PC-9 (cell line): ENCODE measurements around the gene SLC35A5. TPM values are rescaled to one million over a fixed set of nuclear protein-coding genes. Genes with fewer than 3 reads are reported as not detected.

Source experiments
- BruUV-seq: library from RNA; stranded (reverse); fragments of 400-500 nt; replicated peaks from 2 replicates; lab custom pipeline; 2021; lab: Mats Ljungman, UMichigan
- CTCF ChIA-PET: fragments of 300-600 bp; sonication (Branson Sonifier 250); formaldehyde crosslinking; loops from one replicate; lab custom pipeline; 2022; ENCODE audit warnings: antibody characterized with exemption; lab: Charles Lee
- POLR2A ChIA-PET: fragments of 300-600 bp; sonication (Branson Sonifier 250); formaldehyde crosslinking; loops from one replicate; lab custom pipeline; 2022; ENCODE audit warnings: antibody characterized with exemption; ENCODE audit not compliant: unreplicated experiment; lab: Charles Lee
- DNase-seq, 2 experiments: peaks; one replicate each; pipeline versions ENCODE4 v3.0.0 to v3.0.0-alpha.2; 2015 to 2022; ENCODE audit warnings: mixed read lengths in 1 of 2
- H2AFZ ChIP-seq: fragments of 200-600 bp; sonication (generic); 2 replicates; pipeline ENCODE4 v1.8.1; 2017; ENCODE audit warnings: antibody characterized with exemption
- H3F3A ChIP-seq: fragments of 200-600 bp; sonication (generic); 2 replicates; pipeline ENCODE4 v1.8.1; 2017; ENCODE audit warnings: antibody characterized with exemption, mild to moderate bottlenecking, low read depth; ENCODE audit not compliant: insufficient read depth
- H3K27ac ChIP-seq: fragments of 200-600 bp; sonication (generic); 2 replicates; pipeline ENCODE4 v1.6.1; 2016; ENCODE audit warnings: mixed run types
- H3K27me3 ChIP-seq: fragments of 200-600 bp; sonication (generic); 2 replicates; pipeline ENCODE4 v1.6.1; 2016; ENCODE audit warnings: low read depth, mixed run types; ENCODE audit not compliant: insufficient read depth
- H3K36me3 ChIP-seq: fragments of 200-600 bp; sonication (generic); 2 replicates; pipeline ENCODE4 v1.6.1; 2016; ENCODE audit warnings: low read depth, mixed run types
- H3K4me1 ChIP-seq: fragments of 200-600 bp; sonication (generic); replicated peaks from 2 replicates; pipeline ENCODE4 v1.6.1; 2016; ENCODE audit warnings: mixed run types; ENCODE audit not compliant: insufficient read depth
- H3K4me2 ChIP-seq: fragments of 200-600 bp; sonication (generic); 2 replicates; pipeline ENCODE4 v1.6.1; 2017; ENCODE audit warnings: mixed run types
- H3K4me3 ChIP-seq: fragments of 200-600 bp; sonication (generic); 2 replicates; pipeline ENCODE4 v1.6.1; 2016; ENCODE audit warnings: mixed run types
- H3K79me2 ChIP-seq: fragments of 200-600 bp; sonication (generic); 2 replicates; pipeline ENCODE4 v1.6.1; 2017; ENCODE audit warnings: low read depth, mixed run types
- H3K9me2 ChIP-seq: fragments of 200-600 bp; sonication (generic); 2 replicates; pipeline ENCODE4 v1.8.1; 2017; ENCODE audit warnings: mild to moderate bottlenecking; ENCODE audit not compliant: insufficient read depth
- H3K9me3 ChIP-seq: fragments of 200-600 bp; sonication (generic); 2 replicates; pipeline ENCODE4 v1.8.1; 2016; ENCODE audit warnings: low read depth; ENCODE audit not compliant: insufficient read depth
- H4K20me1 ChIP-seq: fragments of 200-600 bp; sonication (generic); 2 replicates; pipeline ENCODE4 v1.8.1; 2017; ENCODE audit not compliant: insufficient read depth
- EZH2 ChIP-seq: fragments of 200-600 bp; sonication (generic); IDR thresholded peaks from 2 replicates; pipeline ENCODE4 v1.8.0; 2017; ENCODE audit warnings: antibody characterized with exemption, low read depth
- intact Hi-C: fragments of 100-400 bp; cut with micrococcal nuclease; formaldehyde crosslinking; loops from one replicate; pipeline ENCODE4 v1.10.0; 2022; ENCODE audit not compliant: unreplicated experiment
- total RNA-seq: library from RNA; stranded (reverse); gene quantifications from 2 replicates; pipeline ENCODE4 v1.2.3, GENCODE V29; 2021
- TF ChIP-seq, protein P1 (sequence below): fragments of 200-600 bp; sonication (generic); conservative IDR thresholded peaks from 2 replicates; pipeline ENCODE4 v1.6.1; 2017; ENCODE audit warnings: mixed run types, antibody characterized with exemption, mild to moderate bottlenecking, moderate library complexity

Gene SLC35A5
- total RNA-seq, 1 experiment from 2014 or later, result 35.7 TPM

DNA sequence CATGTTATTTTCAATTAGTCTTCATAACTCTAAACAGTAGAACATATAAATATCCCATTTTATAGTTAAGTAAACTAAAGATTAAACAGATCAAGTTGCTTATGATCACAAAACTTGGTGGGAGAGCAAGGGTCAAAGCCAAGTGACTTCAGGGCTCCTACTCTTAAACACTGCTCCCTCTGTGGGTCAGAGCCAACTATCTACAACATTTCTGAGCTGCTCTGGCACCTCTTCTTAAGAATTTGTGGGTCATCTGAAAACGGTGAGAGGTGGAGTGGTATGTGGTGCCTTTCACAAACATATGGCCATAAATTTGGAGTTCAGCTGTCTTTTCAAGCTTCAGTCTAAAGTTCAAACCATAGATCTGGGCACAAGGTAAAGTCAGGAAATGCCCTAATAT lies 11.0 kb upstream of the SLC35A5 start:
- H4K20me1 ChIP-seq, result peaks cover 6% of the 10 kb centered on the region; the same call in 1 of the 2 replicates
- H3F3A ChIP-seq, result no peaks in the 10 kb centered on the region; the same call in 1 of the 2 replicates
- CTCF ChIA-PET, result interaction anchor here (0.6 kb wide), 1 partner anchor 230 kb away, joined by 3 read pairs; no protein-coding TSS in a partner anchor
- DNase-seq, result no peak
- H3K4me2 ChIP-seq, result no peak overlapping the region
- peaks cover 33% of the 10 kb centered on the region for H3K79me2 ChIP-seq
- H3K27ac ChIP-seq, result no peak overlapping the region
- H3K9me2 ChIP-seq, result no peaks in the 10 kb centered on the region
- peaks cover 15% of the 10 kb centered on the region; the same call in 1 of the 2 replicates for H3K36me3 ChIP-seq
- intact Hi-C loops, result no loop called here
- TF ChIP-seq, protein P1, sequence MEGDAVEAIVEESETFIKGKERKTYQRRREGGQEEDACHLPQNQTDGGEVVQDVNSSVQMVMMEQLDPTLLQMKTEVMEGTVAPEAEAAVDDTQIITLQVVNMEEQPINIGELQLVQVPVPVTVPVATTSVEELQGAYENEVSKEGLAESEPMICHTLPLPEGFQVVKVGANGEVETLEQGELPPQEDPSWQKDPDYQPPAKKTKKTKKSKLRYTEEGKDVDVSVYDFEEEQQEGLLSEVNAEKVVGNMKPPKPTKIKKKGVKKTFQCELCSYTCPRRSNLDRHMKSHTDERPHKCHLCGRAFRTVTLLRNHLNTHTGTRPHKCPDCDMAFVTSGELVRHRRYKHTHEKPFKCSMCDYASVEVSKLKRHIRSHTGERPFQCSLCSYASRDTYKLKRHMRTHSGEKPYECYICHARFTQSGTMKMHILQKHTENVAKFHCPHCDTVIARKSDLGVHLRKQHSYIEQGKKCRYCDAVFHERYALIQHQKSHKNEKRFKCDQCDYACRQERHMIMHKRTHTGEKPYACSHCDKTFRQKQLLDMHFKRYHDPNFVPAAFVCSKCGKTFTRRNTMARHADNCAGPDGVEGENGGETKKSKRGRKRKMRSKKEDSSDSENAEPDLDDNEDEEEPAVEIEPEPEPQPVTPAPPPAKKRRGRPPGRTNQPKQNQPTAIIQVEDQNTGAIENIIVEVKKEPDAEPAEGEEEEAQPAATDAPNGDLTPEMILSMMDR, result no peak
- no peak for TF ChIP-seq EZH2
- no peaks in the 10 kb centered on the region for H3K4me1 ChIP-seq
- no TSS peak for BruUV-seq
- no peaks in the 10 kb centered on the region for H3K27me3 ChIP-seq
- no peak overlapping the region for H2AFZ ChIP-seq
- H3K4me3 ChIP-seq, result no peak overlapping the region
- POLR2A ChIA-PET, result no interaction called here
- H3K9me3 ChIP-seq, result no peaks in the 10 kb centered on the region

DNA sequence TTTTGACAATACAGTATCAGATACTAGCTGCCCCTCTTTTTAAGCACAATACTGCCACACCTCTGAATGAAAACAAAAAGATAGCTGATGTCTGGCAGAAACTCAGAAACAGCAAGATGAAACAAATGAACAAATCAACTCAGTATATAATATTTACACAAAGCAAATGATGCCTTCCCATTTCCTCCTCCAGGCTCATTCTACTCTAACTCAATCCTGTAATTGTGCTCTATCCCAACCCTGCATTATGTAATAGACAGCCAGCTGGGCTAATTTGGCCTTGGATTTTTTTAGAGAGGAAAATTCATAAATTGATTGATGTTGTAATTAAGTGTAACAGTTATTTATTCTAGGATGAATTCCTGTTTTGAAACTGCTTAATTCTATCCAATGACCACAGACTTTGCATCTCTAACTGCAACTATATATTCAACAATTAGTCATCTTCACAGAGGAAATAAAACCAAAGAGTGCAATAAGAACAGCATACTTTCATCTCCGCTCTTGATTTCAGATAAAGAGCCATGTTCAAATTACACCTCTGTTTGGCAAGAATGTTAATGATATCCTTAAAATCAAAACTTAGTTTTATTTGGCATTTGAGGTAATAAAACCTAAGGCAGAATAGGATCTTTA lies 6.2 kb upstream of the SLC35A5 start:
- no peak overlapping the region for H3K27ac ChIP-seq
- H3K9me3 ChIP-seq, result no peaks in the 10 kb centered on the region
- no peaks in the 10 kb centered on the region for H3K36me3 ChIP-seq
- no TSS peak for BruUV-seq
- H3K9me2 ChIP-seq, result no peaks in the 10 kb centered on the region
- H3K27me3 ChIP-seq, result no peaks in the 10 kb centered on the region
- ChIA-PET CTCF (no interaction called here), POLR2A (no interaction called here)
- H3K79me2 ChIP-seq, result peaks cover 74% of the 10 kb centered on the region
- H3F3A ChIP-seq, result no peaks in the 10 kb centered on the region; the same call in 1 of the 2 replicates
- H3K4me1 ChIP-seq, result peaks cover 18% of the 10 kb centered on the region
- peaks cover 14% of the 10 kb centered on the region; the same call in 1 of the 2 replicates for H4K20me1 ChIP-seq
- H3K4me2 ChIP-seq, result no peak overlapping the region
- intact Hi-C loops, result no loop called here
- H2AFZ ChIP-seq, result no peak overlapping the region
- TF ChIP-seq EZH2, result no peak
- TF ChIP-seq, protein P1, result no peak
- no peak for DNase-seq
- H3K4me3 ChIP-seq, result no peak overlapping the region

DNA sequence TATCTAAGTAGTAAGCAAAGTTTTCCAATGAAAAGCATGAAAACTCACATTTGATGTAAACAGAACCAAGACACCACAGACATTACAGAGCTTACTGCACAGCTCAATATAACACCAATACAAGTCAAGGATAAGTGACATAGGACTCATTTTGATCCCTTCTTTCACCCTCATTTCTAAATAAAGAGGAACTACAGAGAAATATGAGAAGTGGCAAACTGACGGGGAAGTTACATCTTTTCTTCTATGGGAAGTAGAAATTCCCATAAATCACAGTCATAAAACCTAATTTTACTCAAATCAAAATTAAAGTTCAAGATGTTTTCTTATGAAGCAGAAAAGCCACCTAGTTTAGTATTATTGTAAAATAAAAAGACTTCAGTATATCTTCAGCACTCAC lies 3.9 kb upstream of the SLC35A5 start:
- intact Hi-C loops, result no loop called here
- H3K9me3 ChIP-seq, result no peaks in the 10 kb centered on the region
- H3K27ac ChIP-seq, result no peak overlapping the region
- no TSS peak for BruUV-seq
- H3K79me2 ChIP-seq, result peaks cover 75% of the 10 kb centered on the region
- peaks cover 18% of the 10 kb centered on the region for H3K4me1 ChIP-seq
- DNase-seq, result no peak
- H3F3A ChIP-seq, result peaks cover 18% of the 10 kb centered on the region
- H4K20me1 ChIP-seq, result peaks cover 14% of the 10 kb centered on the region; the same call in 1 of the 2 replicates
- no peaks in the 10 kb centered on the region for H3K36me3 ChIP-seq
- no peak overlapping the region for H3K4me2 ChIP-seq
- ChIA-PET POLR2A (interaction anchor here (0.6 kb wide), 1 partner anchor 15 kb away, joined by 3 read pairs; no protein-coding TSS in a partner anchor), CTCF (interaction anchor here (0.7 kb wide), 1 partner anchor 27 kb away, joined by 4 read pairs; no protein-coding TSS in a partner anchor)
- H3K4me3 ChIP-seq, result no peak overlapping the region
- no peak overlapping the region for H2AFZ ChIP-seq
- TF ChIP-seq, protein P1, result no peak
- TF ChIP-seq EZH2, result no peak
- no peaks in the 10 kb centered on the region for H3K27me3 ChIP-seq
- no peaks in the 10 kb centered on the region for H3K9me2 ChIP-seq
